GM06990 (cell line): ENCODE data around the gene PPM1D.
"Not testable (repeated sequence)": the region's sequence is repeated elsewhere in the genome, so short reads cannot be mapped to it uniquely, and the experiment has no call there.

Source experiments
- DNase-seq: peaks from one replicate; pipeline ENCODE4 v3.0.0-alpha.2; 2011; ENCODE audit not compliant: insufficient read length; ENCODE audit errors: extremely low read depth
- H3K27me3 ChIP-seq: replicated peaks from 2 replicates; pipeline ENCODE4 v1.6.0; 2011; ENCODE audit warnings: low read length; ENCODE audit not compliant: control insufficient read depth, insufficient read depth
- H3K36me3 ChIP-seq: 2 replicates; pipeline ENCODE4 v1.5.1; 2011; ENCODE audit warnings: low read length; ENCODE audit not compliant: control insufficient read depth, insufficient read depth
- H3K4me3 ChIP-seq: replicated peaks from 2 replicates; pipeline ENCODE4 v1.5.1; 2011; ENCODE audit warnings: low read depth, mild to moderate bottlenecking, control low read depth, low read length
- CTCF ChIP-seq: IDR thresholded peaks from 2 replicates; pipeline ENCODE4 v1.5.1; 2011; ENCODE audit warnings: low read length, control low read depth, mild to moderate bottlenecking, inconsistent platforms; ENCODE audit not compliant: insufficient read depth, poor library complexity, severe bottlenecking

PPM1D gene

GRCh38 chr17:60602385-60602742, 2.4 kb downstream of the PPM1D start:
- DNase-seq: no peak
- peak overlapping the region; percentile 82 for H3K4me3 ChIP-seq
- no peaks in the 10 kb centered on the region for H3K36me3 ChIP-seq
- TF ChIP-seq CTCF: no peak
- no peaks in the 10 kb centered on the region for H3K27me3 ChIP-seq

- Histone ChIP-seq H3K36me3 (no peaks in the 10 kb centered on the region), H3K27me3 (no peaks in the 10 kb centered on the region), H3K4me3 (peak overlapping the region; percentile 82)
- DNase-seq: no peak
- TF ChIP-seq CTCF: no peak
Observed at GRCh38 chr17:60602871-60603270, 2.9 kb downstream of the PPM1D start.

DNA sequence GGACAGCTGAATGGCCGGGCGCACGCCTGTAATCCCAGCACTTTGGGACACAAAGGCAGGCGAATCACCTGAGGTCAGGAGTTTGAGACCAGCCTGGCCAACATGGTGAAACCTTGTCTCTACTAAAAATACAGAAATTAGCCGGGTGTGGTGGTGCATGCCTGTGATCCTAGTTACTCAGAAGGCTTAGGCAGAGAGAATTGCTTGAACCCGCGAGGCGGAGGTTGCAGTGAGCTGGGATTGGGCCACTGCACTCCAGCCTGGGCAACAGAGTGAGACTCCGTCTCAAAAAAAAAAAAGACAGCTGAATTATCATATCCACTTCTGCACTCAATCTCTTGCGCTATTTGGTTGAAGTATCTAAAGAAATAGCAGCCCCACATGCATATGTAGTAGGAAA, 3.5 kb downstream of the PPM1D start:
- not testable (repeated sequence) for H3K27me3 ChIP-seq, DNase-seq, H3K36me3 ChIP-seq, H3K4me3 ChIP-seq

DNA sequence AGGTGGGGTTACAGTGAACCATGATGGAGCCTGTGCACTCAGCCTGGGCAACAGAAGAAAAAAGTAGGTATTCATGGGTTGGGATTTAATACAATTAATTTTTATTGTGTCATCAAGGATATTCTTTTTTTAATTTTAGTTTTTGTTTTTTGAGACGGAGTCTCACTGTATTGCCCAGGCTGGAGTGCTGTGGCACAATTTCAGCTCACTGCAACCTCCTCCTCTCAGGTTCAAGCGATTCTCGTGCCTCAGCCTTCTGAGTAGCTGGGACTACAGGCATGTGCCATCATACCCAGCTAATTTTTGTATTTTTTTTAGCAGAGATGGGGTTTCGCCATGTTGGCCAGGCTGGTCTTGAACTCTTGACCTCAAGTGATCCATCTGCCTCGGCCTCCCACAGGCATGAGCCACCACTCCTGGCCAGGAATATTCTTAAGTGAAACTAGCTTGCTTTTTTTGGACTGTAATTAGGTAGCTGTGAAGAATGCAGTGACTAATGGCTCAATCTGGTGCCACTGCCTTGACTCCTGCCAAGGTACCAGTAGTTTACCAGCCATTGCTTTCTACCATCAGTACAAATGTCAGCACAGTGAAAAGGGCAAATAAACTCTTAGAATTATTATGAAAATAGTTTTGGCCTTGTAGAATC, 4.8 kb downstream of the PPM1D start:
- no peak for DNase-seq
- Histone ChIP-seq H3K27me3 (no peaks in the 10 kb centered on the region), H3K36me3 (no peaks in the 10 kb centered on the region), H3K4me3 (no peak overlapping the region)
- no peak for TF ChIP-seq CTCF

GRCh38 chr17:60606036-60606435, 6.0 kb downstream of the PPM1D start:
- Histone ChIP-seq H3K27me3 (no peaks in the 10 kb centered on the region), H3K36me3 (no peaks in the 10 kb centered on the region), H3K4me3 (no peak overlapping the region)
- no peak for TF ChIP-seq CTCF
- DNase-seq: no peak

DNA sequence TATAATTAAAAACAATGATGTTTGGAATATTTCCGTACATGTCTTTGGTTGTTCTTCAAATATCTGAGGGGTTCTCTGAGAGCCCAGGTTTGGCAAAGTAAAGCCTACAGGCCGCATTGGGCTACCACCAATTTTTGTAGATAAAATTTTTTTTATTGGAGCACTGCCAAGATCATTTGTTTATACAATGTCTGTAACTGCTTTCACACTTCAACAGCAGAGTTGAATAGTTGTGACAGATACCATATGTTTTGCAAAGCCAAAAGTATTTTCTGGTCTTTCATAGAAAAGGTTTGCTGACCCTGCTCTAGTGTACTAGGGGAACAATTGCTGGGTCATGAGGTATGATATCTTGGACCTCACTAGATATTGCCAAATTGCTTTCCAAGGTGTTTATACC, 10.5 kb downstream of the PPM1D start:
- TF ChIP-seq CTCF: no peak

GRCh38 chr17:60611321-60611720, 11.3 kb downstream of the PPM1D start:
- H3K36me3 ChIP-seq, DNase-seq, H3K27me3 ChIP-seq, H3K4me3 ChIP-seq: not testable (repeated sequence)

More for the DNA sequence above, 10.5 kb downstream of the PPM1D start:
- no peak overlapping the region for H3K4me3 ChIP-seq
- DNase-seq: no peak
- no peaks in the 10 kb centered on the region for H3K27me3 ChIP-seq
- no peaks in the 10 kb centered on the region; the same call in 1 of the 2 replicates for H3K36me3 ChIP-seq
